Measurements from ENCODE around the gene POGK.

DNA sequence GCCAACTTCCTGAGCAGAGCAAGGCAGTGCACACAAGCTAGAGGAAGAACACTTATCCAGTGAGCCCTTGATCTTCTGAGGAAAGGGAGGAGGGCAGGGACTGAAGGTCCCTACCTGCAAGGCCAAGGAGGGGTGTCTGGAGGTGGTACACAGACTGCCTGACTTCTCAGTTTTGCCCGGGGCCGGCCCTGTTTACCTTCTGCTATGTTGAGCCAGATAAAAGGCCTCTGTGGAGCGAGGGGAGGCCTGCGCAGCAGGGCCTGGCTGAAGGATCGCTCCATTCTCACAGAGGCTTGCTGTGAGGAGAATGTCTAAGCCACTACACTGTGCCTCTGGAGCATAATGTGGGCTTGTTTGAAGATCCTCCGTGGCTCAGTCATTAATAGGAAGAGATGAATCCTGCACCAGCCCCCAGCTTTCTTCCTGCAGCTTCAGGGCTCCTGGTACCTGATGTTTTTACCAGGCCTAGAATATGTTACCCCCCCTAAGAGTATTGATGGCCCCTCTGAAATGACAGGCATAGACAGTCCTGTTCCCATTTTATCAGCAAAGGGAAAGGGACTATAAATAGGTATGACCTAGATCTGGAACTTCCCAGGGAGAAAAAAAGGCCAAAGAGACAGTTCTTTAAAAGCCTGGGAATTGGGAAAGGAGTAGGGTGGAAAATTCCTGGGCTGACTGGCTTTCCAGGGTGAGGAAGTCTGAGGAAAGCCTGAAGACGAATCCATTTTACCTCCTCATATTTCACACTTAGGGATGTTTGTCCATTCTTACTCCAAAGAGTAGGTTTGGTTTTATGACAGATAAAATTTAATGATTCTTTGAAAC lies 4.7 kb downstream of the POGK start:
- TF ChIP-seq, protein P1, sequence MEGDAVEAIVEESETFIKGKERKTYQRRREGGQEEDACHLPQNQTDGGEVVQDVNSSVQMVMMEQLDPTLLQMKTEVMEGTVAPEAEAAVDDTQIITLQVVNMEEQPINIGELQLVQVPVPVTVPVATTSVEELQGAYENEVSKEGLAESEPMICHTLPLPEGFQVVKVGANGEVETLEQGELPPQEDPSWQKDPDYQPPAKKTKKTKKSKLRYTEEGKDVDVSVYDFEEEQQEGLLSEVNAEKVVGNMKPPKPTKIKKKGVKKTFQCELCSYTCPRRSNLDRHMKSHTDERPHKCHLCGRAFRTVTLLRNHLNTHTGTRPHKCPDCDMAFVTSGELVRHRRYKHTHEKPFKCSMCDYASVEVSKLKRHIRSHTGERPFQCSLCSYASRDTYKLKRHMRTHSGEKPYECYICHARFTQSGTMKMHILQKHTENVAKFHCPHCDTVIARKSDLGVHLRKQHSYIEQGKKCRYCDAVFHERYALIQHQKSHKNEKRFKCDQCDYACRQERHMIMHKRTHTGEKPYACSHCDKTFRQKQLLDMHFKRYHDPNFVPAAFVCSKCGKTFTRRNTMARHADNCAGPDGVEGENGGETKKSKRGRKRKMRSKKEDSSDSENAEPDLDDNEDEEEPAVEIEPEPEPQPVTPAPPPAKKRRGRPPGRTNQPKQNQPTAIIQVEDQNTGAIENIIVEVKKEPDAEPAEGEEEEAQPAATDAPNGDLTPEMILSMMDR (IDR thresholded peaks at IDR 0.05), result no peak
- no peak for TF ChIP-seq POLR2AphosphoS5 (IDR thresholded peaks at IDR 0.05)
- TF ChIP-seq EP300 (IDR thresholded peaks at IDR 0.05), result no peak
- TF ChIP-seq POLR2A (IDR thresholded peaks at IDR 0.05), result no peak

All from gastroesophageal sphincter (tissue), 3 donors.